Fibroblast of skin of left biceps (primary cell): ENCODE data around the gene NTM.

Source experiments
- DNase-seq, 2 experiments: peaks; one replicate each; pipeline ENCODE4 v3.0.0-alpha.2; 2013; ENCODE audit warnings: low read depth in 2 of 2

NTM gene

DNA sequence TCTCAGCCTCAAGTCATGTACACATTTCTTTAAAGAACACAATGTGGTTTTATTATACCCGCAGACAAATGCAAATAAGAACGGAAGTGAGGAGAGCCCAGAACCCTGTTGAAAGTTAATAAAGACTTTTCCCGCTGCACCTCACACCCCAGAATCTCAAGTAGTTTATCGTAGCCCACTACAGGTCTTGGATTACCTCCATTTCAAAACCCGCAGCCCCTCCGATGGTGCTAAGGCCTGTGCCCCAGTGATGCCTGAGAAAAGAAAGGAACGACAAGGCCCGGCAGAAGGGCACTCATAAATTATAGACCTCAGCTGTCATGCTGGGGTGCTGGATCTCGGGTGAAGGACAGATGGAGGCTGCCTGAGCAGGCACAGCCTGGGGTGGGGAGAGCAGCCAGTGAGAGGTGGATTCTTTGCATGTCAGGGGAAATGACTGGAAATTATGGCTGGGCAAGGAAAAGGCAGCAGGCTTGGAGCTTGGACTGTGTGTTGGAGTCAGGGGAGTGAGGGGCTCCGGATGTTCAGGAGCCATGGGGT, 354.1 kb downstream of the NTM start:
- DNase-seq = no peak

DNA sequence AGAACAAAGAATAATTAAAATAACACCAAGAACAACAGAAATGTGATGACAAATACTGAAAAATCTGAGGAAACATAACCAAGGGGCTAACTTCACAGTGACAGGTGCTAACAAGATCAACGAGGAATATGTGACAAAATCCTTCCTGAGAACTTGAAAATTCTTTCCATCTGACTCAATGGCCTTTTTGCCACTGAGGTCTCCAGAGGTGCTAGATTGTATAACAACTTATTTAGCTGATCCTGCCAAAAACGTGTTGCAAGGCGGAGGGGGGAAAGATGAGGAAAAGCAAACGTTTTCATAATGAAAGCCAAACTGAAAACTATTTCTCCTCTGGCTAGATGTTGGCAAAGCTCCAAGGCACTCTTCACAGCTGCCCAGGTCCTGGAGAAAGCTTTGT, 364.5 kb downstream of the NTM start:
- no peak for DNase-seq

DNA sequence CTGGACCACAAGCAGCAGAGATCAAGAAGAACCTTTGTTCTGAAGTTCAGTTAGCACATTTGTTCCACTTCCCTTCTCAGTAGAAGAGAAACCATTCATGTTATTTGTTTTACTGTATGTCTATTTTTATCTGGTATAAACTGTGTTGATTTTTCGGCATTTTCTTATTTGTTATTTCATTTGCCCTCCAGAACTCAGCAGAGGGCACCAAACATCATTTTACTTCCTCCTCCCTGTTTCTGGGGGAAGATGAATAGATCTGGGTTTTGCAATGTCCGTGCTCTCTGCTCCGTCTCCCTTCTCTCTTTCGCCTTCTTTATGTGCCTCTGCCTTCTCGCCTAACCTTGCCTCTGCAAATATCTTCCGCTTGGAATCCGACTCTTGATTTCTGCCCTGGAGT, 366.9 kb downstream of the NTM start:
- DNase-seq = no peak

DNA sequence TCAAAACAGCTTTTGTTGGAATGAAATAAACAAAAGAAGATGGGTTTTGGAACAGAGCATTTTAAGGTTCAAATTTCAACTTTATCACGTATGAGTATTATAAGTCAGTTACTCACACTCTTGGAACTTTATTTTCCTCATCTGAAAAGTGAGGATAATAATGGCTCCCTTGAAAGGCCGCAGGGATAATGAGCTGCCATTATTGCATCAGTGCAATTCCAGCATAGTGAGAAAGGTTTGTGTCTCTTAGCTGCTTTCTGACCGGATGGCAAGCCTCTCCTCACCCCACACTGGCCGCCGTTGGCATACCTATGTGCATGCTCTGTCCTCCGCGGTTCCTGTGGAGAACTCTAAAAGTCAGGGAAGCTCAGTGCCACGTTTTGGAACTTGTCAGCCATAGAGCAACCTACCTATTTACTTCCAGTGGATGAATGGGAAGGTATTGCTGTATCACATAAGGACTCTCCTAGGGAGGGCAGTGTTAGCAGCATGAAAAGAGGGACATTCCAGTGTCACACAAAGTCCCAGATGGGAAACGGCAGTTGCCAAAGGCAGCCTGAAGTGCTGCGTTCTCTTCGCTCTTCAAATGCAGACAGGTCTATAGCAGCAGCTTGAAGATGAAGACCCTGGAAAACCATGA, 368.9 kb downstream of the NTM start:
- DNase-seq = no peak

DNA sequence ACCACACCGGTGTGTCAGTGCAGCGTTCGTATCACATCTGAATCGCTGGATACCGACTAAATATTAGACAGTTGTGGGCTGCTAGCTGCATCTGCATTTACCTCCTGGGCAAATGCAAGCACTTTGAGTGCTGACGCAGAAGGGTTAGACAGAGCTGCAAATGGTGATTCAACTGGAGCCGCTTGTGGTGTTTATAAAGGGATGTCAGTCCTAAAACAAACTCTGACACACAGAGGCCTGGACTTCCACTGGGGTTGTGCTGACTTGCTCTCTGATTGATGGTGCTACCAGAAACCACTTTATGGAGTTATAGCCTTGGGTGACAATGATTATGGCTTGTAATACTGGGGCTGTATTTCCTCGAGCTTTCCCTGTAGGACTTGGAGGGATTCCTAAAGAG, 374.4 kb downstream of the NTM start:
- DNase-seq = no peak

DNA sequence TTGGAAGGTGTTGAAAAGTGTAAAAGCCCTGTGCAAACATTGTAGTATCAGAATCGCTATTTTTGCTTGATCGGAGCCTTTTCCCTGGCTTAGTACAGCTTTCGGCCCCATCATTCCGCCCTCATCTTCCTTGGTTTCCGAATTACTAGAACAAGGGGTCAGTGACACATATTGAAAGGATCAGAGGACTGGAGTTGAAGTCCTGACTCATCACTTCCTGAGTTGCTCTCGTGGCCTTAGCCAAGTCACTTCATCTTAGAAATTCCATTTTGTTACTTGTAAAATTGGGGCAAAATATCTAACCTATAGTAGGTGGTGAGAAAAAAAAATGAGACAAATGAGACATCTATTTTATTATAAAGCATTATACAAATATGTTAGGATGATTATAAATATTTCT, 375.0 kb downstream of the NTM start:
- no peak for DNase-seq

DNA sequence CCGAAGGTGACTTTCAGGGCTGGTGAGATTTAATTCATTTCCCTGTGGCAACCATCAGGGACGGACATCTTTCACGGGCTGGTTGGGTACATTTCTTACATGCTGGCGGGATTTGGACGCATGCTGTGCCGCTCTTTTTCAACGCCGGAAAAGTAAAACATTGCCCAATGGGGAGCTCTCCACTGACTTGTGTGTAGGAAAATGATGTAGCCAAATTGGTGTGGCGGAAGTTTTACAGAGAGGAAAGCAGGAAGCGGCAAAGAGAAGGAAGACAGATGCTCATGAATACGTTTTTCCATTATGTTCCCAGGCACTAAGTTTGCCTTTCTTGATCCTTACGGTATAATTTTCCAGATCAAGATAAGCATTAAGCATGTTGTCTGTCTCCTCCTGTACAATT, 375.8 kb downstream of the NTM start:
- no peak for DNase-seq

DNA sequence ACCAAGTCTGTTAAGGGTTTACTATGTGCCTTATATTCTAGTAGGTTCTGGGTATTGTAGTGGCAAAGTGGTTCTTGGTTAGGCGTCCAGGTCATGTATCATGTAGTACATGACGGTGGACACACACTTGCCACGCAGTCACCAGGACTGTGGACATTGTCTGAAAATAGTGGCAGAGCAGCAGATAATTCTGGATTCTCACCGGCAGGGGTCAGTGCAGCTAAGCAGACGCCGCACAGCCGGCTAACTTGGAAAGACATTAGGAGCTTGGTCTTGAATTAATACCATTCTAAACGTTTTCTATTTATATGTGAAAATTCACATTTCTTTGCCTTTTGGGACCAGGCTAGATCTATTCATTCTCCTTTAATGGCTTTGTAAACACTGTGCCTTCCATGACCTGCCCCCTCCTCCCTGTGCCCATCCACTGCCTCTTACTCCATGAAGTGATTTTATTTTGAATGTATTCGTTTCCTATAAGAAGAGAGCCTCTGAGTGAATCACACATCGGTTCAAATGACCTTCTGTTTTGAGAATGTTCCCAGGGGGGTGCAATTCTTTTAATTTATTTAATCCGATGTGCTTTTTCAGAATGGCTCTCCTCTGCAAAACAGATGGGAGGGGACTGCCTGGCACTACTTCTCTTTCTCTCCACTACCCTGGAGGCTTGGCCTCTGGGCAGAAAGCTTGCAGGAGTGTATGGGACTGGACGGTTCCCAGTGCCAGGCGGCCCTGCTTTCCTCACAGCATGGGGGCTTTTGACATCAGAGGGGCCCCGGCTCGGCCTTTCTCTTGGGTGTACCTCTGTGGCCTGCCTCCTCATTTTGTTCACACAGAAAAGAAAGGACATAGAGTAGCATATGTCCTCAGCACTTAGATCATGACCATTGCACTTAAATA, 378.0 kb downstream of the NTM start:
- no peak for DNase-seq

DNA sequence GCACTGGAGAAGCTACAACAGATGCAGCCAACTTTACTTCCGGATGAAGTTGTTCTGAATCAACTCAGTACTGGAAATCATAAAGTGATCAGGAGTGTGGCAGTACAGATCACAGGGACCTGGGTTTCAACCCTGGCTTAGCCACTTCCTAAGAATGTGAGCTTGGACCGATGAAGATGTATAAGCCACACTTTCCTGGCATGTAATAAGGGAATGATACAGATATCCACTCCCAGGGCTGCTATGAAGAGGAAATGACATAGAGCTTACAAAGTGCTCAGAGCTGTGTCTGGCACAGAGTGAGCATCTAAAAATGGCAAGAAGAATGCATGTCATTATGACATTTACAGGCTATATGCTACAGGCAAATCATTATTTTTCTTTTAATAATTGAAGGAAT, 378.7 kb downstream of the NTM start:
- DNase-seq = peak; percentile 75 to 77

DNA sequence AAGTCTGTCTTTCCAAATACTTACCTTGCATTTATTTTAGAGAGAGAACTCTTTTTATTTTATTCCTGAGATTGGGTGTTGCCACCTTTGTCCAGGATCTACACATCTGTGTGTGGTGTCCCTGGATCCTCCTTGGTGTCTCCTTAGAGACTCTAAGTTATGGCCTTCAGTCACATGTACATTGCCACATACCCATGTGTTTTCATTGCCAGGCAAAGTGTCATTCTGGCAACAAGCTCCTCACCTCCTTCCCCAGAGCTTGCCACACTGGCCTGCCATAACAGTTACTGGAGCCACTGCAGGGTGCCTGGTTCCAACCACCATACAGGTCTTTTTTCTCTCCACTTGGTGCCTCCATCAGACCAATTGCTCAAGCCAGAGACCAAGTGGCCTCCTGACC, 379.7 kb downstream of the NTM start:
- DNase-seq = no peak

DNA sequence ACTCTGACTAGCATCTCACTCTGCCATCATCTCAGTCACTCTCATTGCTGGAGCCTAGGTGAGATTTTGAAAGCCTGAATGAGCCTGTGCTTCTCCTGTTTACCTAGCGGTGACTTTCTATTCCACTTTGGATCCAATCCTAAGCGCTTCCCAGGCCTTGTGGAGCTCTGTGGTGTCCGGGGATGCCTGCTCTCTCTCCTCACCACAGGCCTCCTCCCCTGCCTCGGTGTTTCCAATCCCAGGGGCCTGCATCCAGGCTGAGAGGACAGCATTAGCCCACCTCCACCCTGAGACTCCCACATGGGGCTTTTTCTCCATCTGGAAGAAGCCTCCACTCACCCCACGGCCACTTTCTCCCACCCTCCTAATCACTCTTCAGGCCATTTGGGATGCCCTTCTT, 380.3 kb downstream of the NTM start:
- DNase-seq = no peak

DNA sequence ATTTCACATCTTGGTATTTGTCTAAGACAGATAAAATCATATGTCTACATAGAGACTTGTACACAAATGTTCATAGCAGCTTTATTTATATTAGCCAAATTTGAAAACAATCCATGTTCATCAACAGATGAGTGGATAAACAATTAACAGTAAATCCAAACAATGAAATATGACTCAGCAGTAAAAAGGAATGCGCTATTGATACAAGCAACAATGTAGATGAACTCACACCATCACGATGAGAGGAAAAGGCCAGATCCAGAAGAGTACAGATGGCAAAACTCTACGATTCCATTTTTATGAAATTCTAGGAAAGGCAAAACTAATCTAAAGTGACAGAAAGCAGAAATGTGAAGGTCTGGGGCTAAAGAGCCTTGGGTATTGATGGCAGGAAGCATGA, 384.3 kb downstream of the NTM start:
- DNase-seq = no peak

DNA sequence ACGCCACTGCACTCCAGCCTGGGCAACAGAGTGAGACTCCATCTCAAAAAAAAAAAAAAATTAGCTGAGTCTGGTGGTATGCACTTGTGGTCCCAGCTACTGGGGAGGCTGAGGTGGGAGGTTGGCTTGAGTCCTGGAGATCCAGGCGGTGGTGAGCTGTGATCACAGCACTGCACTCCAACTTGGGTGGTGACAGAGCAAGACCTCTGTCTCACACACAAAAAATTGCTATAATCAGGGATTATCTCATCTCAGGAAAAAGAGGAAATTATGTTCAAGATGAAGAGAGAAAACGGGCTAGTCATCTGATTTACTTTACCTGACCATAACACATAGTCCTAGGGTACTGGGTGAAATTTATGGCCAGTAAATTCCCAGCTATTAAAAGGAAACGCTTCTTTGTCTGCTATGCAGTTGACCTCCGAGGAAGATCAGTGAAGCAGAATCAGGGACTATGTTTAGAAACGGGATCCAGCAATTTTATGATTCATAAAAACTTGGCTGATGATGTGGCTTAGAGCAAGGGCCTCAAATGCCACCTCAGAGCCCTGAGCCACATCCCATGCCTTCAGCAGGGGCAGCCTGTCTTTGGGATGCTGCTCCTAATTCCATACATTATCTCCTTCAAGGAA, 386.2 kb downstream of the NTM start:
- no peak for DNase-seq

DNA sequence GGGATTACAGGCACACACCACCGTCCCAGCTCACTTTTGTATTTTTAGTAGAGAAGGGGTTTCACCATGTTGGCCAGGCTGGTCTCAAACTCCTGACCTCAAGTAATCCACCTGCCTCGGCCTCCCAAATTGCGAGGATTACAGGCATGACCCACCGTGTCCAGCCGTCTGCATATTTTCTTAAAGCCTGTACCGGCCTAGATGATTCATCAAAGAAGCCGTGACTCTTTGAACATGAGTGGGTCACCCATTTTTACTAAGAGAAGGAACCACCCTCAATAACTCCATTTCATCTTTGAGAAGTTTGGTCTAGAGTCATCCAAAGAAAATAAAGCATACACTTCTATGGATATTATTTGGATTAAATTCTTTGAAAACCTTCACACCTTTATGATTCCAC, 388.3 kb downstream of the NTM start:
- no peak for DNase-seq

DNA sequence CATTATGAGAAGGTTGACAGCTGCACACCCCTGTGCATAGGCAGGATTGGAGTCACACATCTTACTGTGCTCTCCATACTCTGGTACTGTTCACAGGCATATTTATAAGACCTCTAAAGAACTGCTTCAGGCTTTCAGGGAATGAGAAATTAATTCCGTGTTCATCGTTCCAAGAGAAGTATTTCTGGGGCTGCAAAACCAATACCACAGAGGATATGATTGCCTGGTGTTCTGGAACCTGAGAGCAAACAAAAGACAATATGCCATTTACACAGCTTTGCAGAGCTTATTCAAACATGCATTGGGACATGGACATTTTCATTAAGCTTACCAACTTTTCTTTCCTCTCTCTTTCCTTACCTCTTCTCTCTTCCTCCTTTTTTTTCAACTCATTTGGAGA, 388.7 kb downstream of the NTM start:
- no peak for DNase-seq

DNA sequence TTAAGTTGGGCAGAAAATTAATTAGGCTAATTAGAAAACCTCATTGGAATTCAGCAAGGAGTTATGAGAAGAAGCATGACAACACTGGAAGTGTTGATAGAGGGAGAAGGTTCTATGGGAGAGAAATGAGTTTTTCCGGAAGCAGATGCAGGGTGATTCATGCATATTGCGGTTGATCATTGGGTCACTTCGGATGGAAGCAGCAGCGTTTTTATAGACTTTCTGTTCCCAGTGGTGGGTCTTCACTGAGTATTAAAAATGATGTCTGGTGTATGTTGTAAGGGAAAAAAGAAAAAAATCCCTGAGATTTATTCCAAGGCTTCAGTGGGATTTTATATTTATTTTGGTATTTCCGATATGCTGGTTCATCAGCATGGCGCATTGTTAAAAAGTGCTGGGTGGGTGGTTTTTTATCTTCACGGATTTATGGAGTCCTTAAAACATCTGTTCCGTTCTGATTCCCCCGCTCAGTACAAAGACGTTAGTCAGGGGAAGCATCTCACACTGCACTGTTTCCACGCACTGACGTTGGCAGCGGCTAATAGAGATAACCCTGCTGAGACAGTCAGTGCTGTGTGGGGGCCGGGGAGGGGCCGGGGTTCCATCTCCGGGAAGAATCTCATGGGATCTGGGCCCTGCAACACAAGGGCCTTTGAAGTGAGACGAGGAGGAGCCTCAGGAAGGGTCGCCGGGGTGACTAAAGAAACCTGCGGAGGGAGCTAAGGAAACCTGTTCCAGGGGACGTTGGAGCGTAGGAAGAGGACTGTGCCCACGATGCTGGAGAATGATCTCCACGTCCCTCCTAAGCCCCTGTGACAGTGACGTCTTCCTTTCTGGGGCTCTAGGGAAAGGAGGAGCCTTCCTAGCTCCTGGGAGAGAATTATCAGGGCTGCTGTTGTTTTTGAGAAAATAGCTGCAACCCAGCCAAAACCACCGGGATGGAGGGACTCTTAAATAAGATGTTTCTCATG, 390.0 kb downstream of the NTM start:
- DNase-seq = peak; percentile 71 to 74

DNA sequence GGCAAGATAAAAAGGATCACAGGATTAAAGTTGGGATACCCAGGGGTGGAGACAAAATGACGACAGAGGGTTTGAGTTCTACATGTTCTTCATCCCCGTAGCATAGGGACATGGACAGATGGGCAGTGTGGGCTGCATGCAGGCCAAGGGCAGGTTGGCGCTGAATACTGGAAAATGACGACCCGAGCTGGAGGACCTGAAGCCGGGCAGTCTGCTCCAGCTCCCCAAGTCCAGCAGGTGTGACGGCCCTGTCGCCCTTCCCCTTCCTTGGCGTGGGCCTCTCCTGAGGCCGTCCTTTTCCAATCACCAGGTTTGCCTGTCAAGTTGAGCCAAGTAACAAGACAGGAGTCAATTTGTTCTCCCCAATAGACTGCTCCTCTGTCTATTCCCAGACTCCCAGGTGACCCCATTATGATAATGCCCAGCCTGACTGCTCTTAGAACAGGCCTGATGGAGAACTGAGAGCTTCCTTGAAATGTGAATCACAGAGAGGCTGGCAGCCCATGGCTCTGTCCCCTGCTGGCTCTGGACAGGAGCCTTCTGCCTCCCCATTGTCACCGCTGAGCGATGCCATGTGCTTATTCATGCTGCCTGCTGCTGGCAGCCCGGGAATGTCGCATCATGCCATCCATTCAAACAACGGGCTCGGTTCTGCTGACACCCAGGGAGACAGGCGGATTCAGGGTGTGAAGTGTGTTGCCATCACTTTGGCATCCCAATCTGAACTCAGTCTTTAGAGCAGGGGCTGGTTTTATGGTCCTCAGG, 392.1 kb downstream of the NTM start:
- no peak for DNase-seq

DNA sequence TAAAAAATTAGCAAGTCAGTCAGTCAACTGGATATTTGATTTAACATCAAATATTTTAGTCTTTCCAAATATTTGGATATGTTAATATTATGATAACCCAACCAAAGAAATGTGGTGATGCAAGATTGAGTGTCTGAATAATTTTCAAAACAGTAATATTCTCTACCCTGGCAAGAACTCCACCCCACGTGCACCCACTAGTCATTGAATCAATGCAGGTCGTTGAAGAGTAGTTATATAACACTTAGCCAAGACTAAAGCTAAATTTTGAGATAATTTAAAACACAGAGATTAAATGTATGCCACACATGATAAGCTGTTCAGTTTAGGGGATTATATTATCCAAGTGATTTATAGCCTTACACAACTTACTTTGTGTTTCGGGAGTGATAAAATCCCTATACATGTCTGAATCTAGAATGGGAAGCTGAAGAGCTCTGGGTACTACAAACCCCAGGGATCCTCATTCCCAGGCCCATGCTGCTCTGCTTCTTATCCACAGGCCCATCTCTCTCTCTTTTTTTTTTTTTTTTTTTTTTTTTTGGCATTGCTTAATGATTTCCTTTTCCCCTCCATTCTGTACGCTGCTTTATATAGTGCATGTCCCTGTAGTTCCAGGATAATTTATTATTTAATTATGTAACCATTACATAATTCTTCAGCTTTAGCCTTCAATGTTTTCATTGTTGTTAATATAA, 392.9 kb downstream of the NTM start:
- no peak for DNase-seq

DNA sequence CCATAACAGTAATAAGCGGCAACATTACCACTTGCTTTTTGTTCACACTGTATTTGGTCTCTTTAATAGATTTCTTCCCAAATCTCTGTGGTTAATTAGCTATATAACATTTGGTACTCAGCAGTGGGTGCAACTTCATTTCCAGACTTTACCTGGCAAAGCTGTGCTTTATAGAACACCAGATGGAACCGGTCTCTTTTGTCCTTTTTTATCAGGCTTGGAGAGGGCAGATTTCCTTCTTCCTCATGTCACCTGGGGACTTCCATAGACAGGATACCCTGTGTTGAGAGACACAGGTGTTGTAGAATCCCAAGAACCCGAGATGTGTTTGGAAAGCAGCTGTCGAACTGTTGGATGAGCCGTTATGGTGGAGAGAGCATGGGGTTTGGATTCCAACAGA, 393.7 kb downstream of the NTM start:
- no peak for DNase-seq

DNA sequence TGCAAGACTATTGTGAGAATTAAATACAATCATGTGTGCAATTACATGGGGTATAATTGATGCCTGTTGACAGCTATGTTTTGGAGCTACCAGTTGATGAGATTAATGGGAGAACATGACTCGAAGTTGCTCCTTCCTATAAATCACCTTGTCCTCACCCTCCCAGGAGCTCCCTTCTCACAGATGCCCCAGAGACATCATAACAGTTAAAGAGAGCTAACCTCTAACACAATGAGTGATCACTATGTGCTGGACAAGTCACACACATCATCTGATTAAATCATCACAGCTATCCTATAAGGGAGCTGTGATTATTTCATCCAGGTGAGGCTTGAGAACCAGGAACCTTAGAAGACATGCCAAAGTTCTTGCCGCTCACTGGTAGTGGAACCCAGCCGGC, 394.2 kb downstream of the NTM start:
- no peak for DNase-seq
